ENCODE measurements around the gene SCLT1.

Gene SCLT1

DNA sequence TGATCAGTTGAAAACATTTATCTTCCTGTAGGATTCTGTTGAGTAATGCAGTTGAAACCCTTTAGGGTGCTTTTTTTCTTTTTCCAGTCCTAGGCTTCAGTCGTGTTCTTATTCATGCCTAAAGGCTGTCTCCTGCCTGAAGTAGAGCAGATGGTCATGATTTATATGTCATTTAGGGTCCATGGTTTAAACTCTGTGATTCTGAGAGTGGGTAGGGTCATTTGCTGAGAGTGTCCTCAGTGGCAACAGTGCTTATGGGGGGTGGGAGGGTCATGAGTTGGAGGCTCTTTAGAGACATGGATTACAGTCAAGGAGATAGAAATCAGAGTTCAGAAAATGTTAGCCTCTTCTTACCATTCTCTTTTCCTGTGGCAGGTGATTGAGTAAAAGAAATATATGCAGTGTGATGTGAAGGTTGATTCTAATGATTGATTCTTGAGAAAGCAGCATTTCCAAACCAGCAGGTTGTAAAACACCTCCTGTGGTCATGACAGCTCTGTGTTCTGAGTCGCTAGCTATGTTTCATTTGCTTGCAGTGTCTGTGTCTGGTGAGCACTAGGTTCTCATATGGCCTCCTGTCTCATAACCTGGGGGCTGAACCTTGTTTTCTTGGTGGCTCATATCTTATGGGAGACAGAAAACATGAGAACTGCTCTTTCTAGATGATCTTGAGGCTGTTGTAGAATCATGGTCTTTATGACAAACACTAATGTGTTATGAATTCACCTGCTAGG lies 223.4 kb downstream of the SCLT1 start:
- DNase-seq (ENCODE audit: low spot score), result no peak

GRCh38 chr4:128868758-128869157 lies 224.6 kb downstream of the SCLT1 start:
- DNase-seq (ENCODE audit: low spot score), result no peak

- no peak for DNase-seq (ENCODE audit: low spot score)
Measured at GRCh38 chr4:128866691-128867090, 226.6 kb downstream of the SCLT1 start.

DNA sequence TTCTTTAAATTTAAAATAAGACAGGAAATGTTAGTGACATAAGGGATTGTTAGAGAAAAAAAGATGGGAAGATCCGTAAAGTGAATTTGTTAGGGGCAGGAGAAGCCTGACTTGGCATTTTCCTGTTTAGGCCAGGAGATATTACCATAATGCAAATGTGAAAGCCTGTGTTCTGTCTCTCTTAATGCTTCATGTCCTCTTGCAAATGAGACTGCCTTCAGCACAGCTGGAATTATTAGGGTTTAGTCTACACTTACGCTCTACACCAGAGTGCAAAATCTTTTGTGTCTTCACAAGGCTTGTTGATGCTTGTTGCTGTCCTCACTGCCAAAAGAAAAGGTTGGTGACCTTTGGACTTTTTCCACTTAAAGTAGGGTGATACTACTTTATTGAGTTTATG lies 227.1 kb downstream of the SCLT1 start:
- DNase-seq (ENCODE audit: low spot score), result no peak

DNA sequence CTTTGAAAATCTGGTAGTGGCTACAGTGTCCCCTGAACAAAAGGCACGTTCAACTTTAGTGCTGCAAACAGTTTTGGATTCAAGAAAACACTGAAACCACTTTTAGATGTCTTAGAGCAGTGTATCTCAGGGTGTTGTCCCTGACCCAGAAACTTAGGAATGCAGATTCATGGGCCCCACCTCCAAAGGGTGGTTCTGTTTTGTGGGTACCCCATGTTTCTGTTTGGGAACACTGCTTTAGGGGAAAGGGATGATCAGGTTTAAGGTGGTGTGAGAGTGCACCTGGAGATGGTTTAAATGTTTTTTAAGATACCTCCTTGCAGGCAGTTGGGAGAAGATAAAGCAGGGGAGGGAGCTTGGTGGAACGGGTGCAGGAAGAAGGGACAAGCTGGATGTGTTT lies 228.2 kb downstream of the SCLT1 start:
- DNase-seq (ENCODE audit: low spot score), result no peak

GRCh38 chr4:128863312-128864075 lies 229.8 kb downstream of the SCLT1 start:
- DNase-seq (ENCODE audit: low spot score), result peak; percentile 59

DNA sequence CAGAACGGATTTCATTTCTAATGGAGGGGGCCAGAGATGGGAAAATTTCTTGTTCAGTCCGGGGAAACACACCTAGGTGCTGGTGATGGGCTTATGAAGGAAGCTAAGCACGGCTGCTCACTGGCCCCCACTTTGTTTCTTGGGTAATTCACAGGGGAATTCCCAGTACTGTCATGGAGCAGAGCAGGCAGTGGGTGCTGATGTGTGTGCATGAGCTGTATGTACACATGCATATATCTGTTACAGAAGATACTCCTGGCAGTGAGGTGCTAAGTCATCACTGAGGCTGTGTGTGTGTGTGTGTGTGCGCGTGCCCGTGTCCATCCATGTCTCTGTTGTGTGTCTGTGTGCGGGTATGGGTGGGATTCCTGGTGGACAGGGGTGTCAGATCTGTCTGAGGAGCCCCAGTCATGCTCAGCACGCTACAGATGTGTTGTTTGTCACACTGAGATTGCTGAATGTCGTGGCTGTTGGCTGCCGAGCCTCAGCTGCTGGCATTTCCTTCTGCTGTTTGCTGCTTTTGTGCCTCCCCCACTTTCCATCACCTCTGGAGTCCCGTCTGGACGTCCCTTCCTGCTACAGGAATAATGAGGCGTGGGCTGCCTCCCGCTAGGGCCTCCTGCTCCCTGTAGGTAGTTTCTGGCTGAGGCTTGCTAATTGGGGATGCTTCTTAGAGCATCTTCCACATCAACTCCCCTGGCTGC lies 230.6 kb downstream of the SCLT1 start:
- no peak for DNase-seq (ENCODE audit: low spot score)

- no peak for DNase-seq (ENCODE audit: low spot score)
Measured at GRCh38 chr4:128861856-128862518, 231.4 kb downstream of the SCLT1 start.

GRCh38 chr4:128859887-128860677 lies 233.3 kb downstream of the SCLT1 start:
- peak; percentile 40 for DNase-seq (ENCODE audit: low spot score)

- peak; percentile 80 for DNase-seq (ENCODE audit: low spot score)
Measured at GRCh38 chr4:128858879-128859671, 234.3 kb downstream of the SCLT1 start.

GRCh38 chr4:128856246-128856645 lies 237.1 kb downstream of the SCLT1 start:
- DNase-seq (ENCODE audit: low spot score), result no peak

DNA sequence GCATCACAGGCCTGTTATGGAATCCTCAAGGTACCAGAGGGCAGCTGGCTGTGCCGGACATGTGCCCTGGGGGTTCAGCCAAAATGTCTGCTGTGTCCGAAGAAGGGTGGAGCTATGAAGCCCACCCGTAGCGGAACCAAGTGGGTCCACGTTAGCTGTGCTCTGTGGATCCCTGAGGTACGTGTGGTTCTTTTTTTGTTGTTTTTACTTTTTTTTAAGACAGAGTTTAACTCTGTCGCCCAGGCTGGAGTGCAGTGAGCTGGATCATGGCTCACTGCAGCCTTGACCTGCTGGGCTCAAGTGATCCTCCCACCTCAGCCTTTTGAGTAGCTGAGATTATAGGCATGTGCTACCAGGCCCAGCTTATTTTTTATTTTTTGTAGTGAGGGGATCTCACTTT lies 237.7 kb downstream of the SCLT1 start:
- DNase-seq (ENCODE audit: low spot score), result no peak

GRCh38 chr4:128854433-128854832 lies 238.9 kb downstream of the SCLT1 start:
- no peak for DNase-seq (ENCODE audit: low spot score)

GRCh38 chr4:128853741-128854140 lies 239.6 kb downstream of the SCLT1 start:
- no peak for DNase-seq (ENCODE audit: low spot score)

DNA sequence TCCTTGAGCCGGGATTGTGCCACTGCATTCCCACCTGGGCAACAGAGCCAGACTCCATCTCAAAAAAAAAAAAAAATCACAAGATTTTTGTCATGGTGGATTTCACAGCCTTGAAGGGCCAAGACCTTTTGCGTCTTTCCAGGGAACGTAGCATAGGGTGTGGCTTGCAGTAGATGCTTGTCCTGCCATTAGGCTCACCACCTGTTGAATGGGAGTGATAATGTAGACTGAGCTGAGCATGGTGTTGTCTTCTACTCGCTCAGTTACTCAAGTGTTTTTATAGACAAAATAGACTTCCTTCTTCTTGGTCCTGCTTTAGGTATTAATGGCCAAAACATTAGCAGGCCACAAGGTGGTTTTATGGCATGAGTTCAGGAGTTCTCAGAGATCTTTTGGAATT lies 243.1 kb downstream of the SCLT1 start:
- no peak for DNase-seq (ENCODE audit: low spot score)

- DNase-seq (ENCODE audit: low spot score), result no peak
Measured at GRCh38 chr4:128848461-128848860, 244.9 kb downstream of the SCLT1 start.

- DNase-seq (ENCODE audit: low spot score), result no peak
Measured at GRCh38 chr4:128847082-128847724, 246.1 kb downstream of the SCLT1 start.

GRCh38 chr4:128846063-128846462 lies 247.3 kb downstream of the SCLT1 start:
- no peak for DNase-seq (ENCODE audit: low spot score)

DNA sequence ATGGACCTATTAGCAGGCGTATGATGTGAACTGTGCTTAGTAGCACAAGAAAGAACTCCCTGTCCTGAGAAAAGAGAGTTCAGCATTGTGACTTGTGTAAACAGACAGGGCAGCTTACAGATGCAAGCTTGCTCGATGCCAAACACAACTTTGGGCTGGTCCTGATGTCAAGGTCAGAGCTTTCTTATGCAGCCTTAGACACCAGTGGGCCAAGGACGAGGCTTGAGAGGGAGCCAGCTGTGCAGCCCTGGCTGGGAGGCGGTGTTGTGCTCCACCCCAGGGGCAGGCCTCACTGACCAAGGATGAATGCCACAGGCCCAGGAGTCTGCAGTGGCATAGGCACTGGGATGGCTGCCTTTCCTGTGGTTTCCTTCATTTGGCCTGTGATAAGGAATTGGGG lies 248.4 kb downstream of the SCLT1 start:
- DNase-seq (ENCODE audit: low spot score), result no peak

- DNase-seq (ENCODE audit: low spot score), result no peak
Measured at GRCh38 chr4:128841402-128841801, 251.9 kb downstream of the SCLT1 start.
